HT-29 (cell line): ENCODE measurements around the gene ACBD3. TPM values are rescaled to one million over a fixed set of nuclear protein-coding genes. Genes with fewer than 3 reads are reported as not detected.
A peak's percentile ranks its signal among the peaks of the same experiment; 100 is the strongest.
"Not testable (repeated sequence)": the region's sequence is repeated elsewhere in the genome, so short reads cannot be mapped to it uniquely, and the experiment has no call there.

Experiments used
- DNase-seq: peaks from one replicate; pipeline ENCODE4 v3.0.0-alpha.2; 2015; ENCODE audit warnings: low spot score
- total RNA-seq: library from RNA; depleted of rRNA; stranded (reverse); fragments of >200 nt; shearing (Covaris generic); gene quantifications from 2 replicates; pipeline ENCODE4 v1.2.3, GENCODE V29; 2014; rRNA removed

The ACBD3 gene
- total RNA-seq, result 20.0 and 20.5 TPM in 2 replicates

- DNase-seq, result peak; percentile 80
These were observed at the start of gene ACBD3 for GRCh38 chr1:226186124-226187018. ACBD3 (minus strand) TSS chr1:226186741; CDS start chr1:226186675, 66 bp downstream.

GRCh38 chr1:226233806-226234205, 47.3 kb upstream of the ACBD3 start:
- DNase-seq, result no peak

- no peak for DNase-seq
These were observed 46.8 kb upstream of the ACBD3 start for GRCh38 chr1:226233293-226233692.

GRCh38 chr1:226226601-226227000, 40.1 kb upstream of the ACBD3 start:
- DNase-seq, result no peak

GRCh38 chr1:226223786-226224244, 37.3 kb upstream of the ACBD3 start:
- no peak for DNase-seq

- DNase-seq, result no peak
These were observed 36.7 kb upstream of the ACBD3 start, which contains the start of gene MIXL1 for GRCh38 chr1:226223157-226223785. MIXL1 (plus strand) TSS chr1:226223664; CDS start chr1:226223682, 18 bp downstream.

- no peak for DNase-seq
These were observed 36.1 kb upstream of the ACBD3 start for GRCh38 chr1:226222686-226223085.

GRCh38 chr1:226220473-226221189, 34.1 kb upstream of the ACBD3 start:
- no peak for DNase-seq

- no peak for DNase-seq
These were observed 30.7 kb upstream of the ACBD3 start for GRCh38 chr1:226217273-226217672.

GRCh38 chr1:226216056-226216455, 29.5 kb upstream of the ACBD3 start:
- no peak for DNase-seq

- no peak for DNase-seq
These were observed 28.7 kb upstream of the ACBD3 start for GRCh38 chr1:226215239-226215638.

- DNase-seq, result no peak
These were observed 26.0 kb upstream of the ACBD3 start for GRCh38 chr1:226212545-226212944.

GRCh38 chr1:226211181-226211821, 24.8 kb upstream of the ACBD3 start:
- DNase-seq, result no peak

- DNase-seq, result no peak
These were observed 24.1 kb upstream of the ACBD3 start for GRCh38 chr1:226210571-226211176.

- DNase-seq, result no peak
These were observed 22.9 kb upstream of the ACBD3 start for GRCh38 chr1:226209307-226210059.

- no peak for DNase-seq
These were observed 20.5 kb upstream of the ACBD3 start for GRCh38 chr1:226207048-226207447.

GRCh38 chr1:226204198-226204597, 17.7 kb upstream of the ACBD3 start:
- DNase-seq, result no peak

GRCh38 chr1:226203655-226204054, 17.1 kb upstream of the ACBD3 start:
- DNase-seq, result no peak

GRCh38 chr1:226203240-226203639, 16.7 kb upstream of the ACBD3 start:
- no peak for DNase-seq

GRCh38 chr1:226202666-226203065, 16.1 kb upstream of the ACBD3 start:
- not testable (repeated sequence) for DNase-seq
